ENCODE results near the gene AGBL1. TPM values are rescaled to one million over a fixed set of nuclear protein-coding genes. Genes with fewer than 3 reads are reported as not detected.

AGBL1 gene
- total and polyA plus RNA-seq, 7 donors = 0.96 to 34.8 (median 6.6) TPM

DNA sequence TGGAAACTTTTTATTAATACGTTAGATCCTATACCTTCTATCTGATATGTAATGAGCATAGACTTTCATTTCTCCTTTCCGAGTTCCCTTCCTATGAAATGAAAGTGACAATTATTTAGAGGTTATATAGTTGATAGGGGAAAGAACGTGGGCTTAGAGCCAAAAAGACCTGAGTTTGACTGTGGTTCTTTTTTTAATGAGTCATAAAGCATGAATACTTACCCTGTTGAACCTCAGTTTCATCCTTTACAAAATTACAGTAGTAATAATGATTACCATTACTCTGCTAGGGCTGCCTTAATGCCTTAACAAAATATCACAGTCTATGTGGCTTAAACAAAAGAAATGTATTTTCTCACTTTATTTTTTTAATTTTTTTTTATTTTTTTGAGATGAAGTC, 75.9 kb downstream of the AGBL1 start:
- ATAC-seq (no peak), DNase-seq (no peak)
- no peaks in the 10 kb centered on the region for H3K27me3 ChIP-seq (ENCODE audit: insufficient read depth in 3 of 3, low read length in 2 of 3)
- intact Hi-C loops (cut with DNase I) = no loop called here
- H3K36me3 ChIP-seq (ENCODE audit: insufficient read depth in 1 of 2, low read depth in 1 of 2) = no peaks in the 10 kb centered on the region
- 75 to 83% (median 83%) methylated on average over 3 of the region's 3 CpGs for WGBS, 3 donors
- no peak overlapping the region for H3K4me3 ChIP-seq
- TF ChIP-seq, protein P1, sequence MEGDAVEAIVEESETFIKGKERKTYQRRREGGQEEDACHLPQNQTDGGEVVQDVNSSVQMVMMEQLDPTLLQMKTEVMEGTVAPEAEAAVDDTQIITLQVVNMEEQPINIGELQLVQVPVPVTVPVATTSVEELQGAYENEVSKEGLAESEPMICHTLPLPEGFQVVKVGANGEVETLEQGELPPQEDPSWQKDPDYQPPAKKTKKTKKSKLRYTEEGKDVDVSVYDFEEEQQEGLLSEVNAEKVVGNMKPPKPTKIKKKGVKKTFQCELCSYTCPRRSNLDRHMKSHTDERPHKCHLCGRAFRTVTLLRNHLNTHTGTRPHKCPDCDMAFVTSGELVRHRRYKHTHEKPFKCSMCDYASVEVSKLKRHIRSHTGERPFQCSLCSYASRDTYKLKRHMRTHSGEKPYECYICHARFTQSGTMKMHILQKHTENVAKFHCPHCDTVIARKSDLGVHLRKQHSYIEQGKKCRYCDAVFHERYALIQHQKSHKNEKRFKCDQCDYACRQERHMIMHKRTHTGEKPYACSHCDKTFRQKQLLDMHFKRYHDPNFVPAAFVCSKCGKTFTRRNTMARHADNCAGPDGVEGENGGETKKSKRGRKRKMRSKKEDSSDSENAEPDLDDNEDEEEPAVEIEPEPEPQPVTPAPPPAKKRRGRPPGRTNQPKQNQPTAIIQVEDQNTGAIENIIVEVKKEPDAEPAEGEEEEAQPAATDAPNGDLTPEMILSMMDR (IDR thresholded peaks at IDR 0.05) = no peak
- H3K4me1 ChIP-seq = peaks cover 40% of the 10 kb centered on the region
- peak overlapping the region; percentile 66 for H3K27ac ChIP-seq
- H3K9me3 ChIP-seq = peaks cover 16% of the 10 kb centered on the region

DNA sequence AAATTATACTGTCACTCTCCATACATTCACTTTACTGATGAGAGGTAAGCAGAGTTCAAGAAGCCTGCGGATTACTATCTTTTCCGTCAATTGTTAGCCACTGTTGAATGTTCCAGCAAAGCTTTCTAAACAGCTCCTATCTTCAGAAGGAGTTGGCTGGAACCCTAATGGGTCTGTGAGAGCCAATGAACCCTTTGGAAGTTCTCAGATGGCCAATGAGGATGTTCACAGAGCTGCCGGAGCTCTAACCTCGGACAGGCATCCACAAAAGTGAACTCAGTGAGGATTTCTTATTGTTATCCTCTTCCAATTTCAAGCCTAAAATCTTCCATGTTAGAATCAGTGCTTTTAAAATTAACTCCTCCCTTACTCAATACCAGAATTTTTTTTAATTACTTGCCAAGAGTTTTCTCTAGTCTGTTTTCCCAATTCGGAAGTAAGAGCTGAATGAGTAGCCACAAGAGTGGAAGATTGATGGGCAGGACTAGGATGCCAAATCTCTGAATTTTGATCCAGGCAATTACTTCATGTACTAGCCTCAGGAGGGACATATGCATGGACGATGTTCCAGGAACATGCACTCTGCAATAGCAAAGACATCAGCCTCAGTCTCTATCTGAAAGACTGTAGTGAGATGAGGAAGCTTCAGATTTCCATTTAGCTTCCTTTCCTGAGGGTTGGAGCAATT, 78.1 kb downstream of the AGBL1 start:
- TF ChIP-seq, protein P1 (IDR thresholded peaks at IDR 0.05) = no peak
- H3K4me3 ChIP-seq = peak overlapping the region; percentile 28
- H3K27ac ChIP-seq = peak overlapping the region; percentile 92
- H3K36me3 ChIP-seq (ENCODE audit: insufficient read depth in 1 of 2, low read depth in 1 of 2) = no peaks in the 10 kb centered on the region
- ATAC-seq (peak; percentile 17 to 73 (median 56)), DNase-seq (no peak)
- peaks cover 4% of the 10 kb centered on the region for H3K9me3 ChIP-seq
- WGBS, 3 donors = 34 to 64% (median 40%) methylated on average over 6 of the region's 6 CpGs
- intact Hi-C loops (cut with DNase I) = no loop called here
- peaks cover 59% of the 10 kb centered on the region for H3K4me1 ChIP-seq
- H3K27me3 ChIP-seq (ENCODE audit: insufficient read depth in 3 of 3, low read length in 2 of 3) = no peaks in the 10 kb centered on the region

DNA sequence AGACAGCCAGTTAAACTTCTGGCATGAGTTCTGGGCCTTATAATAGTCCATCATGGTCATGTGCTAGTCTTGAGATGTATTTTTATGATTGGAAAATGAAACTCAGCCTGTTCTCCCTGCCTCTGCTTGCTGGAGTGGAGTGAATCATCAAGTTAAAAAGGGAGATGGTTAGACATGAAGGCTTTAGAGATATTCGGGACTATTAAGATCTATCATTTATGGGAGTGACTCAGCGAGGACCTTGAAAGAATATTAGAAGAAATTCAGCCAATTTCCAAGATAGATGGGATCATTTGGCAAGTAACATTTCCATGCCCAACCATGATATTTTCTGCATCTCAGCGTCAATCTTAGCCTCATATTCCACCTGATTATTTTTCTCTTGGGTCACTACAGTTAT, 79.8 kb downstream of the AGBL1 start:
- peak overlapping the region; percentile 92 for H3K27ac ChIP-seq
- no peaks in the 10 kb centered on the region for H3K9me3 ChIP-seq
- WGBS, 3 donors = 44 to 70% (median 51%) methylated on average over 3 of the region's 3 CpGs
- ATAC-seq = peak in 3 of 4 donors; percentile 32 to 59 (median 34)
- intact Hi-C loops (cut with DNase I) = no loop called here
- TF ChIP-seq, protein P1 (IDR thresholded peaks at IDR 0.05) = no peak
- no peak for DNase-seq
- no peaks in the 10 kb centered on the region for H3K36me3 ChIP-seq (ENCODE audit: insufficient read depth in 1 of 2, low read depth in 1 of 2)
- no peak overlapping the region for H3K4me3 ChIP-seq
- peaks cover 69% of the 10 kb centered on the region for H3K4me1 ChIP-seq
- H3K27me3 ChIP-seq (ENCODE audit: insufficient read depth in 3 of 3, low read length in 2 of 3) = no peaks in the 10 kb centered on the region

DNA sequence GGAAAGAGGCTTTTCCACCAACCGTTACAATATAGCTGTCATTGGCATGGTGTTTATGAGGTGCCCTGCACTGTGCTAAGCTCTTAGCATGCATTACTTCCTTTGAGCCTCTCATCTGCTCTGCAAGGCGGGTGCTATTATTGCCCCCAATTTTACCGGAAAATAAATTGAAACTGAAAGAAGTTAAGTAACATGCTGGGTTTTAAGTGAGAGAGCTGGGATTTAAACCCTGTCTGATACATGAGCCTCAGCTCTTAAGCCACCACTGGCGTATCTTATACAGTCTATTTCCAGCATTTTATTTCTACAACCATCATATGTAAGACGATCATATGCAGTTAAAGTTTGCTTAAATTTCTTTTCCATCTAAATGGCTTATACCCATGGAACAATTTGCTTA, 81.6 kb downstream of the AGBL1 start:
- peak overlapping the region; percentile 92 for H3K27ac ChIP-seq

More for the DNA sequence above, 81.6 kb downstream of the AGBL1 start:
- ATAC-seq (no peak), DNase-seq (no peak)
- WGBS, 3 donors = 24 to 42% (median 28%) methylated on average over 5 of the region's 5 CpGs
- H3K27me3 ChIP-seq (ENCODE audit: insufficient read depth in 3 of 3, low read length in 2 of 3) = no peaks in the 10 kb centered on the region
- intact Hi-C loops (cut with DNase I) = loop anchor here in 1 of 2 donors (5.0 kb wide), 1 partner anchor 374 kb away; no protein-coding TSS in a partner anchor
- H3K9me3 ChIP-seq = no peaks in the 10 kb centered on the region
- TF ChIP-seq, protein P1 (IDR thresholded peaks at IDR 0.05) = no peak
- no peaks in the 10 kb centered on the region for H3K36me3 ChIP-seq (ENCODE audit: insufficient read depth in 1 of 2, low read depth in 1 of 2)
- peak overlapping the region; percentile 35 for H3K4me3 ChIP-seq
- H3K4me1 ChIP-seq = peaks cover 76% of the 10 kb centered on the region

Measured in psoas muscle (tissue), 8 donors.